Measurements from ENCODE around the gene NQO2. TPM values are rescaled to one million over a fixed set of nuclear protein-coding genes. Genes with fewer than 3 reads are reported as not detected.
A peak's percentile ranks its signal among the peaks of the same experiment; 100 is the strongest.

NQO2 gene
- total and polyA plus RNA-seq, 2 of the 13 experiments (the other 11 are each of a cell fraction or from before 2014, with no cell fraction given) = 32.2 to 56.5 TPM

DNA sequence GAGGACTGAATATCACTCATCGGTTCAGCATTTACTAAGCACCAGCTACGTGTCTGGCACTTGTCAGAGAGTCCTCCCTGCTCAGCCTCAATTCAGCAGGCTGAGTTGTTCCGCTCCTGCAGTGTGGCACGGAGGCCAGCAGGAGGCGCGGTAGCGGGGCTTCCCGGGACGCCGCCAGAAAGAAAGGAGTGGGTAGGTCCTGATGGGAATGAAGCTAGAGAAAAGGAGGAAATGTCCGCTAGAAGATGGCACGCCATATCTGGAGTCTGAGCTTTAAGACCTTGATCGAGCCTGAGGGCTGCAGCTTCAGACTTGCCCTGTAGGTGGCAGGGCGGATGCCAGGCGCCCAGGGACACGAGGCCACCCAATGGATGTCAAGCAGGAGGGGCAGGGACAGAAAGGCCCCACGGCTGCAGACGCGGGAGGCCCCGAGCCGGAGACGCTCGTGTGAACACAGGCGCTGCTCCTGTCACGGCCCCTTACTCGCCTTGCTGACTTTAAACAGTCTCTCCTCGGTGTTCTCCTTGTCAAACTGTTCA is 47.1 kb upstream of the NQO2 start (continued):
- TF ChIP-seq NAIF1 (CRISPR knock-in tag; IDR thresholded peaks at IDR 0.05; ENCODE audit: borderline replicate concordance) (no peak), SMAD3 (CRISPR knock-in tag; IDR thresholded peaks at IDR 0.05) (0 out of 2 replicates have a peak, but pooled peaks have one; percentile 31), KDM5A (IDR thresholded peaks at IDR 0.05; ENCODE audit: borderline replicate concordance, low read length) (no peak; the same call in 1 of the 2 replicates), ZC3H4 (CRISPR knock-in tag; IDR thresholded peaks at IDR 0.05; ENCODE audit: borderline replicate concordance) (no peak), SNAPC2 (CRISPR knock-in tag; IDR thresholded peaks at IDR 0.05) (no peak; the same call in 1 of the 2 replicates), ZNF709 (CRISPR knock-in tag; IDR thresholded peaks at IDR 0.05) (no peak), ZNF670 (CRISPR knock-in tag; IDR thresholded peaks at IDR 0.05; ENCODE audit: borderline replicate concordance) (no peak), ZKSCAN5 (CRISPR knock-in tag; IDR thresholded peaks at IDR 0.05) (no peak), ERF (CRISPR knock-in tag; IDR thresholded peaks at IDR 0.05) (peak; percentile 86), NR2C2 (CRISPR knock-in tag; IDR thresholded peaks at IDR 0.05; ENCODE audit: borderline replicate concordance) (no peak; the same call in 1 of the 2 replicates), ZNF205 (CRISPR knock-in tag; IDR thresholded peaks at IDR 0.05) (peak; percentile 48; the same call in 1 of the 2 replicates), ZFYVE20 (CRISPR knock-in tag; IDR thresholded peaks at IDR 0.05; ENCODE audit: borderline replicate concordance, low read depth) (no peak), ZNF672 (CRISPR knock-in tag; IDR thresholded peaks at IDR 0.05) (no peak), NFE2 (CRISPR knock-in tag; IDR thresholded peaks at IDR 0.05) (no peak), HCFC1 (IDR thresholded peaks at IDR 0.05; ENCODE audit: low read depth, low read length) (0 out of 2 replicates have a peak, but pooled peaks have one; percentile 25), ZNF607 (CRISPR knock-in tag; IDR thresholded peaks at IDR 0.05; ENCODE audit: borderline replicate concordance) (no peak)
- TF ChIP-seq, protein P1, sequence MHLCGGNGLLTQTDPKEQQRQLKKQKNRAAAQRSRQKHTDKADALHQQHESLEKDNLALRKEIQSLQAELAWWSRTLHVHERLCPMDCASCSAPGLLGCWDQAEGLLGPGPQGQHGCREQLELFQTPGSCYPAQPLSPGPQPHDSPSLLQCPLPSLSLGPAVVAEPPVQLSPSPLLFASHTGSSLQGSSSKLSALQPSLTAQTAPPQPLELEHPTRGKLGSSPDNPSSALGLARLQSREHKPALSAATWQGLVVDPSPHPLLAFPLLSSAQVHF (CRISPR knock-in tag; IDR thresholded peaks at IDR 0.05) = no peak
- TF ChIP-seq, protein P2, sequence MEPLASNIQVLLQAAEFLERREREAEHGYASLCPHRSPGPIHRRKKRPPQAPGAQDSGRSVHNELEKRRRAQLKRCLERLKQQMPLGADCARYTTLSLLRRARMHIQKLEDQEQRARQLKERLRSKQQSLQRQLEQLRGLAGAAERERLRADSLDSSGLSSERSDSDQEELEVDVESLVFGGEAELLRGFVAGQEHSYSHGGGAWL (CRISPR knock-in tag; IDR thresholded peaks at IDR 0.05) = peak; percentile 70; the same call in 1 of the 2 replicates
- TF ChIP-seq, protein P3, sequence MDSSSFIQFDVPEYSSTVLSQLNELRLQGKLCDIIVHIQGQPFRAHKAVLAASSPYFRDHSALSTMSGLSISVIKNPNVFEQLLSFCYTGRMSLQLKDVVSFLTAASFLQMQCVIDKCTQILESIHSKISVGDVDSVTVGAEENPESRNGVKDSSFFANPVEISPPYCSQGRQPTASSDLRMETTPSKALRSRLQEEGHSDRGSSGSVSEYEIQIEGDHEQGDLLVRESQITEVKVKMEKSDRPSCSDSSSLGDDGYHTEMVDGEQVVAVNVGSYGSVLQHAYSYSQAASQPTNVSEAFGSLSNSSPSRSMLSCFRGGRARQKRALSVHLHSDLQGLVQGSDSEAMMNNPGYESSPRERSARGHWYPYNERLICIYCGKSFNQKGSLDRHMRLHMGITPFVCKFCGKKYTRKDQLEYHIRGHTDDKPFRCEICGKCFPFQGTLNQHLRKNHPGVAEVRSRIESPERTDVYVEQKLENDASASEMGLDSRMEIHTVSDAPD (CRISPR knock-in tag; IDR thresholded peaks at IDR 0.05) = no peak
- TF ChIP-seq, protein P4, sequence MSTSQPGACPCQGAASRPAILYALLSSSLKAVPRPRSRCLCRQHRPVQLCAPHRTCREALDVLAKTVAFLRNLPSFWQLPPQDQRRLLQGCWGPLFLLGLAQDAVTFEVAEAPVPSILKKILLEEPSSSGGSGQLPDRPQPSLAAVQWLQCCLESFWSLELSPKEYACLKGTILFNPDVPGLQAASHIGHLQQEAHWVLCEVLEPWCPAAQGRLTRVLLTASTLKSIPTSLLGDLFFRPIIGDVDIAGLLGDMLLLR (CRISPR knock-in tag; IDR thresholded peaks at IDR 0.05) = peak; percentile 74; the same call in 1 of the 2 replicates
